Cardiac fibroblast (primary cell): ENCODE measurements around the gene TIMMDC1.

Source experiments
- DNase-seq, 2 donors: peaks; one replicate each; pipeline versions ENCODE4 v3.0.0 to v3.0.0-alpha.2; 2010; ENCODE audit warnings: low read depth in 2 of 2
- H3K4me3 ChIP-seq, 2 donors: replicated peaks in 1 of 2; 1 replicate in 1 of 2; 2 replicates in 1 of 2; pipeline ENCODE4 v1.5.1; 2011; ENCODE audit warnings: low read depth in 2 of 2, low read length in 2 of 2, mild to moderate bottlenecking in 2 of 2, moderate library complexity in 1 of 2
- TF ChIP-seq, protein P1 (sequence below): IDR thresholded peaks from one replicate; pipeline ENCODE4 v1.5.1; 2011; ENCODE audit warnings: low read depth, mild to moderate bottlenecking, low read length, inconsistent platforms

The TIMMDC1 gene

GRCh38 chr3:119492810-119493209 is 5.5 kb upstream of the TIMMDC1 start:
- no peak for DNase-seq
- TF ChIP-seq, protein P1, sequence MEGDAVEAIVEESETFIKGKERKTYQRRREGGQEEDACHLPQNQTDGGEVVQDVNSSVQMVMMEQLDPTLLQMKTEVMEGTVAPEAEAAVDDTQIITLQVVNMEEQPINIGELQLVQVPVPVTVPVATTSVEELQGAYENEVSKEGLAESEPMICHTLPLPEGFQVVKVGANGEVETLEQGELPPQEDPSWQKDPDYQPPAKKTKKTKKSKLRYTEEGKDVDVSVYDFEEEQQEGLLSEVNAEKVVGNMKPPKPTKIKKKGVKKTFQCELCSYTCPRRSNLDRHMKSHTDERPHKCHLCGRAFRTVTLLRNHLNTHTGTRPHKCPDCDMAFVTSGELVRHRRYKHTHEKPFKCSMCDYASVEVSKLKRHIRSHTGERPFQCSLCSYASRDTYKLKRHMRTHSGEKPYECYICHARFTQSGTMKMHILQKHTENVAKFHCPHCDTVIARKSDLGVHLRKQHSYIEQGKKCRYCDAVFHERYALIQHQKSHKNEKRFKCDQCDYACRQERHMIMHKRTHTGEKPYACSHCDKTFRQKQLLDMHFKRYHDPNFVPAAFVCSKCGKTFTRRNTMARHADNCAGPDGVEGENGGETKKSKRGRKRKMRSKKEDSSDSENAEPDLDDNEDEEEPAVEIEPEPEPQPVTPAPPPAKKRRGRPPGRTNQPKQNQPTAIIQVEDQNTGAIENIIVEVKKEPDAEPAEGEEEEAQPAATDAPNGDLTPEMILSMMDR: no peak
- no peak overlapping the region for H3K4me3 ChIP-seq

GRCh38 chr3:119494597-119494996 is 3.8 kb upstream of the TIMMDC1 start:
- no peak overlapping the region for H3K4me3 ChIP-seq
- DNase-seq: no peak
- TF ChIP-seq, protein P1: no peak

DNA sequence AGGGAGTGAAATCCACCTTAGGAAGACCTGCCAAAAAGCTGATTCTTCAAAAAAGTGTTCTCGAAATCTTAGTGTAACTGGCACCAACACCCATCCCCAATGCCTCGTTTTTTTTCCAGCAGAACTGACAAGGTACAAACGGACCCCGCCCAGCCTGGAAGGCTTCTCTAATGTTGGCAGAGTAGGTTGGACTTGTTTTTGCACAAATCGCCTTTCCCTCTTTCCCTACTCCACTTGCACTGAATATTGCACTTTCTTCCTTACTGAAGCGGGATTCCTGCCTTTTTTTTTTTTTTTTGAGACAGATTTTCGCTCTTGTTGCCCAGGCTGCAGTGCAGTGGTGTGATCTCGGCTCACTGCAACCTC is 544 bp upstream of the TIMMDC1 start:
- TF ChIP-seq, protein P1: no peak
- peak; percentile 34 to 41 for DNase-seq
- H3K4me3 ChIP-seq: peak overlapping the region; percentile 82 to 90

DNA sequence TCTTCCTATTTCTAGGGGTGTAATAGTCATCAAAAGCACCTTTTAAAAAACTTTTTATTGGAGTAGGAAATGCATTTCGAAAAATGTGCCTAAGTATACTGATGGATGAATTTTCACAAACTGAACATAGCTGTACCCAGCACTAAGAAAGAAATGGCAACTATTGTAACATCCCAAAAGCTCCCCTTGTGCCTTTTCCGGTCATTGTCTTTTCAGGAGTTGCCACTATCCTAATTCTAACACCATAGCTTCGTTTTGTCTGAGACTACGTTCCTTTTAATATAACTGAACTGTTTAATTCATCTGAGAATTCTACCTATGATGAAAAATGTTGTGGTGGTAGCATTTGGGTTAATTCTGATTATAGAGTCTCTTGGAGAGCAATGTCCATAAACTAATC is 1.9 kb downstream of the TIMMDC1 start:
- TF ChIP-seq, protein P1: no peak
- H3K4me3 ChIP-seq: no peak overlapping the region
- no peak for DNase-seq

- no peak overlapping the region for H3K4me3 ChIP-seq
- peak in 1 of 2 donors; percentile 21 for DNase-seq
- TF ChIP-seq, protein P1: no peak
Measured at GRCh38 chr3:119500901-119501300, 2.6 kb downstream of the TIMMDC1 start.

- no peak overlapping the region for H3K4me3 ChIP-seq
- DNase-seq: no peak
- TF ChIP-seq, protein P1: no peak
Measured at GRCh38 chr3:119506631-119507030, 8.3 kb downstream of the TIMMDC1 start.

DNA sequence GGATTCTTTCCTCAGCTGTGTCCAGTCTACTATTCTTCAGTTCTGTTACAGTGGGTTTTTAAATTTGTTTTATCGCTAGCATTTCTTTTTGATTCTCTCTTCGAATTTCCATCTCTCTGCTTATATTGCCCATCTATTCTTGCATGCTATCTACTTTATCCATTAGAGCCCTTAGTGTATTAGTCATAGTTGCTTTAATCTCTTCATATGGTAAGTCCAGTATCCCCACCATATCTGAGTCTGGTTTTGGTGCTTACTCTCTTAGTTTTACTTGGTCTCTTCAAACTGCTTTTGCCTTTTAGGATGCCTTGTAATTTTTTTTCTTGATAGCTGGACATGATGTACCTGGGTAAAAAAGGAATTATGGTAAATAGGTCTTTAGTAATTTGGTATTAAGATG is 9.1 kb downstream of the TIMMDC1 start:
- no peak for DNase-seq
- no peak overlapping the region for H3K4me3 ChIP-seq
- TF ChIP-seq, protein P1: no peak
